GM23338 (cell line): ENCODE measurements around the gene OTOGL. TPM values are rescaled to one million over a fixed set of nuclear protein-coding genes. Genes with fewer than 3 reads are reported as not detected.

Experiments used
- CTCF ChIP-seq, 2 experiments: fragments of 200-600 bp in 1 of 2; sonication (generic) in 1 of 2; conservative IDR thresholded peaks; 2 replicates each; pipeline versions ENCODE4 v1.5.1 to v1.6.1; 2016 to 2017; ENCODE audit warnings: antibody characterized with exemption in 2 of 2, low read depth in 2 of 2, mild to moderate bottlenecking in 2 of 2, moderate library complexity in 1 of 2
- EZH2 ChIP-seq: fragments of 200-600 bp; sonication (generic); IDR thresholded peaks from one replicate; pipeline ENCODE4 v1.8.0; 2017; ENCODE audit warnings: antibody characterized with exemption, mild to moderate bottlenecking, low read depth; ENCODE audit not compliant: unreplicated experiment
- JUNB ChIP-seq: IDR thresholded peaks from one replicate; pipeline ENCODE4 v1.6.1; 2016; ENCODE audit warnings: antibody characterized with exemption; ENCODE audit not compliant: unreplicated experiment
- NANOG ChIP-seq: IDR thresholded peaks from 2 replicates; pipeline ENCODE4 v1.6.1; 2016; ENCODE audit warnings: antibody characterized with exemption, borderline replicate concordance
- POLR2AphosphoS5 ChIP-seq: IDR thresholded peaks from 2 replicates; pipeline ENCODE4 v1.6.1; 2016; ENCODE audit warnings: antibody characterized with exemption, low read depth
- REST ChIP-seq: IDR thresholded peaks from one replicate; pipeline ENCODE4 v1.6.1; 2018; ENCODE audit warnings: antibody characterized with exemption; ENCODE audit not compliant: unreplicated experiment
- ZNF331 ChIP-seq: fragments of 250-450 bp; sonication (Bioruptor Pico); IDR thresholded peaks from 2 replicates; pipeline ENCODE4 v1.5.0; 2020; ENCODE audit warnings: low read depth, mild to moderate bottlenecking, moderate library complexity
- ZNF462 ChIP-seq: fragments of 250-450 bp; sonication (Bioruptor Pico); IDR thresholded peaks from 2 replicates; pipeline ENCODE4 v1.5.0; 2020; ENCODE audit warnings: mild to moderate bottlenecking, moderate library complexity
- polyA plus RNA-seq: library from polyadenylated mRNA; unstranded; fragments of >200 nt; fragmentation: Nextera tagmentation; extraction: Ambion mirVana; gene quantifications from 2 replicates; pipeline ENCODE4 v1.2.1, GENCODE V29; 2016
- total RNA-seq: library from RNA; depleted of rRNA; stranded (reverse); fragments of >200 nt; shearing (Covaris generic); gene quantifications from 2 replicates; pipeline ENCODE4 v1.2.3, GENCODE V29; 2014

The OTOGL gene
- total and polyA plus RNA-seq, 2 experiments from 2014 or later: 0.36 to 0.66 TPM

- TF ChIP-seq ZNF462 (CRISPR knock-in tag) (no peak), ZNF331 (CRISPR knock-in tag) (no peak), EZH2 (no peak), POLR2AphosphoS5 (no peak), NANOG (no peak), CTCF (conservative IDR thresholded peaks at IDR 0.05; ENCODE audit: low read depth in 2 of 2) (no peak), REST (no peak), JUNB (no peak)
These were observed 22.3 kb downstream of the OTOGL start (continued) for GRCh38 chr12:80121661-80122060.
